SKM-1 treated with dmso at 0.1 percent for 144 hours (cell line): Measurements from ENCODE around the gene CP.

Experiments used
- DNase-seq: peaks from one replicate; lab custom pipeline; 2025; ENCODE audit not compliant: unreplicated experiment; lab: John Stamatoyannopoulos, UW

Gene CP

GRCh38 chr3:149186721-149187120 is 34.9 kb downstream of the CP start:
- DNase-seq = no peak

GRCh38 chr3:149186219-149186618 is 35.4 kb downstream of the CP start:
- DNase-seq = no peak

GRCh38 chr3:149181182-149181581 is 40.4 kb downstream of the CP start:
- no peak for DNase-seq

- DNase-seq = no peak
Observed at GRCh38 chr3:149180057-149180573, 41.5 kb downstream of the CP start.

GRCh38 chr3:149179220-149179619 is 42.4 kb downstream of the CP start:
- no peak for DNase-seq

GRCh38 chr3:149177122-149177521 is 44.5 kb downstream of the CP start:
- DNase-seq = no peak

- DNase-seq = no peak
Observed at GRCh38 chr3:149174901-149175300, 46.7 kb downstream of the CP start.

- DNase-seq = no peak
Observed at GRCh38 chr3:149170672-149171071, 51.0 kb downstream of the CP start.

GRCh38 chr3:149167898-149168297 is 53.7 kb downstream of the CP start:
- no peak for DNase-seq

GRCh38 chr3:149163066-149163465 is 58.6 kb downstream of the CP start:
- DNase-seq = no peak

GRCh38 chr3:149162007-149162406 is 59.6 kb downstream of the CP start:
- no peak for DNase-seq

GRCh38 chr3:149160754-149161300 is 60.8 kb downstream of the CP start:
- DNase-seq = no peak

GRCh38 chr3:149153402-149153801 is 68.2 kb downstream of the CP start:
- DNase-seq = no peak

GRCh38 chr3:149152420-149152819 is 69.2 kb downstream of the CP start:
- DNase-seq = peak; percentile 40

- DNase-seq = peak; percentile 52
Observed at GRCh38 chr3:149151843-149152242, 69.8 kb downstream of the CP start.

- DNase-seq = no peak
Observed at GRCh38 chr3:149150436-149150835, 71.2 kb downstream of the CP start.

GRCh38 chr3:149145974-149146373 is 75.7 kb downstream of the CP start:
- peak; percentile 79 for DNase-seq

GRCh38 chr3:149145356-149145755 is 76.3 kb downstream of the CP start:
- no peak for DNase-seq

- DNase-seq = no peak
Observed at GRCh38 chr3:149142682-149143081, 78.9 kb downstream of the CP start.

GRCh38 chr3:149134575-149134974 is 87.1 kb downstream of the CP start:
- no peak for DNase-seq

GRCh38 chr3:149131589-149131988 is 90.0 kb downstream of the CP start:
- no peak for DNase-seq

GRCh38 chr3:149129326-149130205 is 92.1 kb downstream of the CP start, which contains the start of gene HPS3:
Gene HPS3, plus strand, starts transcription at chr3:149129638. Its CDS starts 86 bp downstream, at chr3:149129724.
- DNase-seq = peak; percentile 87
